NCI-H1048 (cell line): Measurements from ENCODE around the gene NECTIN4.

Experiments
- DNase-seq: peaks from one replicate; lab custom pipeline; 2025; lab: John Stamatoyannopoulos, UW

Gene NECTIN4

DNA sequence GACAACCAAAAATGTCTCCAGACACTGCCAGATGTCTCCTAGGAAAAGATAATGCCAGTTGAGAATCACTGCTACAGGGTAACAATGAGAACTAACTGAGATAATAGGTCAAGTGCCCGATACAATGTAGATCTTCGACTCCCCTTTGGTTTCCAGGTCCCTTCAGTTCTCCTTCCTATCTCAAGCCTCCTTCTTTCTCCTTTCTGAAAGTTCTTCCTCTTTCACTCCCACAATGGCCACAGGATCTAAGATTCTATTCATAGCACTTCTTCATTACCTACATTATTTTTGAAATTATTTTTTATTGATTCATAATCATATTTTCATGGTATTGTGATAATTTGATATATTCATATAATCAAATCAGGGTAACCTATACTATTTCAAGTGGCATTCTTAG lies 22.2 kb upstream of the NECTIN4 start:
- DNase-seq: no peak

- DNase-seq: no peak
Measured at GRCh38 chr1:161111117-161111516, 21.8 kb upstream of the NECTIN4 start.

- DNase-seq: no peak
Measured at GRCh38 chr1:161106431-161106830, 17.1 kb upstream of the NECTIN4 start.

- DNase-seq: no peak
Measured at GRCh38 chr1:161100556-161100955, 11.2 kb upstream of the NECTIN4 start.

- DNase-seq: no peak
Measured at GRCh38 chr1:161099090-161099802, 9.9 kb upstream of the NECTIN4 start.

DNA sequence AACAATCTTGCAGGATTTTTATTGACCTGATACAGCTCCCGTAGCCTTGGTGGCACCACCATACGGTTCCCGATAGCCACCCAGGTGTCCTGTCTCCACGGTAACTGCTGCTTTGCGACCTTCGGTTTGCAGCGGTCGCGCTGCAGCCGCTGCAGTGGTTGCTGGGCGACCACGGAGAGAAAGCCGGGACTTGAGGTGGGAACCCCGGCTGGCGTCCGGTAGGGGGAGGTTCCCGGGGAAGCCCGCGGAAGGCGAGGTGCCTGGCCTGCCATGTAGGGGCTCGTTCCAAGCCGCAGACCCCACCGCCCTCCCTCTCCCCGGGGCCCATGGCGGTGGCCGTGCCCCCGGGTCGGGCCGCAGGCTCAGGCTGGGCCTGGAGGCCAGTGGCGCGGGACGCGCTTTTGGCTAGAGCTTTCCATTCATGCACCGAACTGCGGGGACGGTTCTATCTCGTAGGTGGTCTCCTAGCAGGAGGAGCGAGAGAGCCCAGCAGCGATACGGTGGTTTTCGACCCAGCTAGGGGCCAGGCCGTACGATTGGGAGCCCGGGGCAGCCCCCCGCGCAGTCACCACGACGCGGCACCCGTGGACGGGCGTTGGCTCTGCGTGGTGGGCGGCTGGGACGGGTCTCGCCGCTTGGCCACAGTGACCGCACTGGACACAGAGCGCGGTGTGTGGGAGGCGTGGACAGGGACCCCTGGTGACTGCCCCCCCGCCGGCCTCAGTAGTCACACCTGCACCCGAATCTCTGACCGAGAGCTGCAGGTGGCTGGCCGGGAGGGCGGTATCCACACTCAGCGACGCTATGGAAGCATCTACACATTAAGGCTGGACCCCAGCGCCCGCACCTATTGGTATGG lies 9.1 kb upstream of the NECTIN4 start, which contains the start of gene KLHDC9:
TSS of gene KLHDC9 (plus strand) at position 152 of the 859 bp plus-strand sequence. CDS start at position 327, 175 bp downstream.
- peak; percentile 84 for DNase-seq

- no peak for DNase-seq
Measured at GRCh38 chr1:161096530-161096929, 7.2 kb upstream of the NECTIN4 start.

GRCh38 chr1:161096015-161096414 lies 6.7 kb upstream of the NECTIN4 start:
- no peak for DNase-seq

GRCh38 chr1:161095230-161095629 lies 5.9 kb upstream of the NECTIN4 start:
- no peak for DNase-seq

- DNase-seq: no peak
Measured at GRCh38 chr1:161094481-161094880, 5.1 kb upstream of the NECTIN4 start.

DNA sequence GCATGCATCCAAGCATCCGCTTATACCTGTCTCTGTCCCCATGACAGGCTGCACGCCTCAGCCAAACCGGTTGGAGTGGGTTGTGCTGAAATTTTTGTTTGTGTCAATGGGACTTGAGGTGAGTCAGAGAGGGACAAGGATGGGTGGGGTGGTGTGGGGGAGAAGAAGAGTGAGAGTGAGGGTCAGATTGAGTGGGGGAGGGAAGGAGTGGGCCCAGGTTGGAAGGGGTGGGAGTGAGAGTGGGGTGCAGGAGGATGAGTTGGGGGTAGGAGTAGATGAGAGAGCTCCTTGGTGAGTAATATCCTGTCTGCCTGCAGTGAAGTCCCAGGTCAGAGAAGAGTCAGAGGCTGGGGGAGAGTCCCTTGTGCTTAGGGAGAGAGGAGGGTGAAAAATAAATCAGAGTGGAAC lies 3.3 kb upstream of the NECTIN4 start:
- DNase-seq: no peak

GRCh38 chr1:161091796-161092507 lies 2.6 kb upstream of the NECTIN4 start:
- no peak for DNase-seq

DNA sequence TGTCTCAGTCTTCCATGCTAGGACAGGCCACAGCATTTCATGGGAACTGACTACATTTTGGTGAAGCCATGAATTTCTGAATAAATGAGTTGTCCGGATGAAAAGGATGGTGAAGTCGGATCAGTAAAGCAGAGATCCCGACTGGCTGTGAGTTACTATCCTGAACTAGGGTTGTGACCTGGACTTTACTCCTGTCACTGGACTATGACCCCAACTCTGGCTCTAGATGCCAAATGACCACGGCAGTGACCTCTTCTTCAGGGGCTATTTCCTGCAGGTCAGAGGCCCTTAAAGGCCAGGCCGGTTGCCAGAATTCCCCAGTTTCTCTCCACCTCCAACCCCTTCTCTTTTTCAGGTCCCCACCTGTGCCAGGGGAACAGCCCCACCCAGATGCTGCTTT lies 1.7 kb upstream of the NECTIN4 start:
- DNase-seq: no peak

DNA sequence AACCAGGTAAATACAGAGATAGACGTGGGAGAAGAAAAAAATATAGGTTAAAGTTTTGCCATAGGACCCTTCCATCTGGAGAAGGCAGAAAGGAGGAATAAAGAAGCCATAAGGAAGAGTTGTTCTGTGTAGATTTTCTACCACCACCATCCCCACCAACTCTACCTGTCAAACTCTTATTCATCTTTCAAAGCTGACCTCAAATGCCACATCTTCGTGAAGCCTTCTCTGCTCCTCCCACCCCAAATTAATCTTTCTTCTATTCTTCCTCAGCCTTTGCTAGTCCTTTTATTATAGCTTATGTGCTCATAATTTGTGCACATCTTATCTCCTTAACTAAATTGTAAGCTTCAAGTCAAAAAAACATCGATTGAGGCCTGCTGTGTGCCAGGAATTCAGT lies 1.3 kb upstream of the NECTIN4 start:
- no peak for DNase-seq

- DNase-seq: no peak
Measured at GRCh38 chr1:161089938-161090337, 580 bp upstream of the NECTIN4 start.

GRCh38 chr1:161088587-161089110 lies 709 bp downstream of the NECTIN4 start:
- no peak for DNase-seq

DNA sequence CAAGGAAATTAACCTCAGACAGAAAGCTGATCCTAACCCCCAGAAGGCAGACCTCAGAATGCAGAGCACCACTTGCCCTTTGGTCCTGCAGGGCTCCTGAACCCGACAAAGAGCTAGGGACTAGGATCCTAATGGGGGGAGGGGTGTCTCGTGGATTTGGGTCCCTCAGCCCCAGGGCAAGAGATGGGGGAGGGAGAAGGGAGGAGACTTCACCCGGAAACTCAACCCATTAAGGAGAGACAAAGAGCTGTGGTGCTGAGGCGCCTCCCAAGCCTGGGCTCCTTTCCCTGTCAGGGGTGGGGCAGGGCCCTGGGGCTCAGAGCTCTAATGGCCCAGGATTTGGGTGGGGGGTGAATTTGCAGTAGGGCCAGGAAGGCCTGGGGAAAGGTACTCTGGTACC lies 2.9 kb downstream of the NECTIN4 start:
- DNase-seq: no peak

GRCh38 chr1:161085165-161085564 lies 4.2 kb downstream of the NECTIN4 start:
- no peak for DNase-seq

- no peak for DNase-seq
Measured at GRCh38 chr1:161084597-161084988, 4.8 kb downstream of the NECTIN4 start.

DNA sequence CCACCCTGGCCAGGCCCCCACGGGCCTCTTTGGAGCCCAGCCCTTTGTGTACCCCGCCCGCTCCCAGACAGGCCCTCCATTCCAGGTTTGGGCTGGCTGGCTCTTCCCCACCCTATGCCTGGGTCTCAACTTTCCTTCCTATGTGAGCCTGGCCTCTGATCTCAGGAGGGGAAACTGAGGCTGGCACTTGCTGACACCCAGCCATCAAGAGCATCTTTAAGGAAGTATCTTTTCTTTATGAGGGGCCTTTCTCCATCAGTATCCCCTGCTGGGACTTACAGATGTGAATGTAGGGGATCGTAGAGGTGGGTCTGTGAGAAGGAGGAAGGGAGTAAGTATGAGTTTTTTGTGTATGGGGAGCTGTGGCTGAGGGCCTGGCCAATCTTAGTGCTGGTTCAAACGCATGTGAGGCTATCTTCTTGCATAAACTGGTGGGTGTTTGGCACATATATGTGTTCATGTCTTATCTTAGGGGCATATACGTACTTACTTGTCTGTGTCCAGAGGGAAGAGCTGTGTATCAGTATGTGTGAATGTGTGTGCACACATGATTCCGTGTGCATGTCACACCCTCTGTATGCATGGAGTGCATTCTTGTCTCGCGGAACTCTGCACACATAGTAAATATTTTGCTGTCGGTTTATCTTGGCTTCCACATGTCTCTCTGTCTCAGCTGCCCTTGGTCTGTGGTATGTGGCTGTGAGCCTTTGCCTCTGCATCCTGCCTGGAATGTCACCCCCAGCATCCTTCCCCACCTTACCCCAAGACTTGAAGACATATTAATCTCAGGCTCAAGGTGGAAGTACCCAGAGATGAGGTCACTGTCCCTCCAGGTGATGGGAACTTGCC lies 5.4 kb downstream of the NECTIN4 start:
- DNase-seq: no peak

DNA sequence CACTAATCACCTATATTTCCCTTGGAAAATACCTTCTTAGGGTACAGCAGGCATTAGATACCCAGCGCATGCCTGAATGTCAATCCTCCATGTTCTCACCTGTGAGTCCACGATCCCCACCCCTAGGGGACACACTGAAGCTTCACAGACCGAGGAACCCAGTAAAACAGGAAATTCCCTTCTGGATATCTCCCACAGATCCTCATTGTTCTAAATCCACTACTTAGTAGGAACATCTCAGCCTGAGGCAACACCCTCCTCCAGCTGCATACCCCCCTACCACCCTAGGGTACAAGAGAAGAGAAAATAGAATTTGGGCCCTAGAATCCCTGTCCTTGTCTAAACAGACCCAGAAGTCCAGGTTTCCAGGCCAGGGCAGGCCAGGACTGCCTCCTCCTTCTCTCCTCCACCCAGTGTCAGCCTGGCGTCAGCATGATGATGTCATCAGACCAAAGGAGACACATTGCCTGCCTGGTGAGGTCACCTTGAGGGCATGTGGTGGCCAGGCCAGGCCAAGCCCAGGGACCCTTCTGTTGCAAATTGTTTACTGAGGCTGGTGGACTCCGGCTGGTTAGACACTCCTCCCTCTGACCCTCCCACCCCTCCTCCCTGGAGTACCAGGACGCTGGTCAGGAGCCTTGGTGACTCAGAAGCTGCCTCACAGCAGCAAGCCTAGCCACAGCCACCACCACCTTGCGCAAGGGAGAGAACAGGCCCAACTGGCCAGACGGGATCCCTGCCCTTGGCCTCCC lies 6.2 kb downstream of the NECTIN4 start:
- no peak for DNase-seq
